Ovary (tissue), 3 donors: Measurements from ENCODE around the gene CAPN8.

Experiments
- EP300 ChIP-seq: sonication (generic); formaldehyde crosslinking; IDR thresholded peaks from one replicate; pipeline ENCODE4 v1.6.1; 2017; ENCODE audit warnings: antibody characterized with exemption
- POLR2A ChIP-seq: fragments of 450-650 bp; IDR thresholded peaks from one replicate; pipeline ENCODE4 v1.6.1; 2017; ENCODE audit warnings: antibody characterized with exemption, mild to moderate bottlenecking, moderate library complexity
- TF ChIP-seq, protein P1 (sequence below), 3 donors: fragments of 450-650 bp in 2 of 3; fragments of 200-600 bp in 1 of 3; IDR thresholded peaks; one replicate each; pipeline versions ENCODE4 v1.5.1 to v1.8.0; 2016 to 2022; ENCODE audit warnings: antibody characterized with exemption in 3 of 3, mild to moderate bottlenecking in 1 of 3
- donor health status: DM: no; HTN: no; CAD: no.

DNA sequence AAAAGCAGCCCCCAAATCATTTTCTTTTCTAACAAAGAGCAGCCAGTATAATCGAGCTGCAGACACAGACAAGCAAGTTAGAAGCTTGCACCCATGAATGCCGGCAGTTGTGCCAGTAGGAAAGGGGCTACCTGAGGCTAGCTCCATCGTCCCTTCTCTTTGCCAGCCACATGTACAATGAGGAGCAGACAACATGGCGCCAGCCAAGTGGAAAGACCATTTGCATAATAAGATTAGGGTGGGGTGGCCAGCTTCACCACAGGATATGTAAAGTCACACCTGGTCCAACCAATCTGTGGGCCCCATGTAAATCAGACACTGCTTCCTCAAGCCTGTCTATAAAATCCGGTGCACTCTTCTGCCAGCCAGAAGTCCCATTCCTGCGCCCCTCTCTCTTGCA is 168.6 kb downstream of the CAPN8 start:
- TF ChIP-seq, protein P1, sequence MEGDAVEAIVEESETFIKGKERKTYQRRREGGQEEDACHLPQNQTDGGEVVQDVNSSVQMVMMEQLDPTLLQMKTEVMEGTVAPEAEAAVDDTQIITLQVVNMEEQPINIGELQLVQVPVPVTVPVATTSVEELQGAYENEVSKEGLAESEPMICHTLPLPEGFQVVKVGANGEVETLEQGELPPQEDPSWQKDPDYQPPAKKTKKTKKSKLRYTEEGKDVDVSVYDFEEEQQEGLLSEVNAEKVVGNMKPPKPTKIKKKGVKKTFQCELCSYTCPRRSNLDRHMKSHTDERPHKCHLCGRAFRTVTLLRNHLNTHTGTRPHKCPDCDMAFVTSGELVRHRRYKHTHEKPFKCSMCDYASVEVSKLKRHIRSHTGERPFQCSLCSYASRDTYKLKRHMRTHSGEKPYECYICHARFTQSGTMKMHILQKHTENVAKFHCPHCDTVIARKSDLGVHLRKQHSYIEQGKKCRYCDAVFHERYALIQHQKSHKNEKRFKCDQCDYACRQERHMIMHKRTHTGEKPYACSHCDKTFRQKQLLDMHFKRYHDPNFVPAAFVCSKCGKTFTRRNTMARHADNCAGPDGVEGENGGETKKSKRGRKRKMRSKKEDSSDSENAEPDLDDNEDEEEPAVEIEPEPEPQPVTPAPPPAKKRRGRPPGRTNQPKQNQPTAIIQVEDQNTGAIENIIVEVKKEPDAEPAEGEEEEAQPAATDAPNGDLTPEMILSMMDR (IDR thresholded peaks at IDR 0.05) = no peak
- TF ChIP-seq POLR2A (no peak), EP300 (no peak)
